MCF 10A (cell line): ENCODE data around the gene CAMSAP1. TPM values are rescaled to one million over a fixed set of nuclear protein-coding genes. Genes with fewer than 3 reads are reported as not detected.

Source experiments
- BruUV-seq: library from RNA; stranded (reverse); fragments of 400-500 nt; replicated peaks from 2 replicates; lab custom pipeline; 2021; lab: Mats Ljungman, UMichigan
- CTCF ChIA-PET: fragments of 300-600 bp; sonication (Branson Sonifier 250); formaldehyde crosslinking; extraction: SDS; loops from one replicate; lab custom pipeline; 2021; ENCODE audit warnings: antibody characterized with exemption, inconsistent platforms; lab: Yijun Ruan, JAX
- POLR2A ChIA-PET: fragments of 300-600, 350-650 bp; sonication (Branson Sonifier 250); formaldehyde crosslinking; extraction: SDS; loops from one replicate; lab custom pipeline; 2020; ENCODE audit warnings: antibody characterized with exemption, inconsistent platforms; lab: Yijun Ruan, JAX
- DNase-seq: peaks from one replicate; pipeline ENCODE4 v3.0.0-alpha.2; 2018; ENCODE audit not compliant: unreplicated experiment
- H3K27ac Mint-ChIP-seq: one replicate; pipeline ENCODE4 v1.8.0; 2022; ENCODE audit warnings: mild to moderate bottlenecking, low read depth, mixed read lengths; ENCODE audit not compliant: unreplicated experiment
- H3K27me3 Mint-ChIP-seq: one replicate; pipeline ENCODE4 v1.8.0; 2022; ENCODE audit warnings: mixed read lengths; ENCODE audit not compliant: insufficient read depth, unreplicated experiment
- H3K36me3 Mint-ChIP-seq: one replicate; pipeline ENCODE4 v1.8.0; 2022; ENCODE audit warnings: mild to moderate bottlenecking, moderate library complexity, mixed read lengths; ENCODE audit not compliant: insufficient read depth, unreplicated experiment
- H3K4me1 Mint-ChIP-seq: one replicate; pipeline ENCODE4 v1.8.0; 2022; ENCODE audit warnings: mixed read lengths; ENCODE audit not compliant: insufficient read depth, unreplicated experiment
- H3K4me3 Mint-ChIP-seq: one replicate; pipeline ENCODE4 v1.8.0; 2022; ENCODE audit warnings: mild to moderate bottlenecking, moderate library complexity, mixed read lengths; ENCODE audit not compliant: unreplicated experiment
- H3K9me3 Mint-ChIP-seq: one replicate; pipeline ENCODE4 v1.8.0; 2022; ENCODE audit warnings: mixed read lengths; ENCODE audit not compliant: unreplicated experiment
- CTCF ChIP-seq: fragments of 200-600 bp; IDR thresholded peaks from one replicate; pipeline ENCODE4 v1.8.0; 2022; ENCODE audit warnings: antibody characterized with exemption, mild to moderate bottlenecking; ENCODE audit not compliant: unreplicated experiment
- intact Hi-C: fragments of 100-400 bp; cut with micrococcal nuclease; formaldehyde crosslinking; loops from 2 replicates; pipeline ENCODE4 v1.14.1; 2022
- total RNA-seq: library from RNA; stranded (reverse); gene quantifications from 2 replicates; pipeline ENCODE4 v1.2.3, GENCODE V29; 2022

CAMSAP1 gene
- total RNA-seq, 1 experiment from 2014 or later = 39.5 TPM

GRCh38 chr9:135937521-135938489, 30.5 kb upstream of the CAMSAP1 start:
- Mint-ChIP-seq H3K27ac (no peak overlapping the region), H3K9me3 (no peaks in the 10 kb centered on the region), H3K27me3 (no peaks in the 10 kb centered on the region), H3K4me3 (no peak overlapping the region), H3K4me1 (no peaks in the 10 kb centered on the region), H3K36me3 (peaks cover 72% of the 10 kb centered on the region)
- no peak for TF ChIP-seq CTCF
- ChIA-PET CTCF (interaction anchor here (0.6 kb wide), 1 partner anchor 637 kb away, joined by 5 read pairs; no protein-coding TSS in a partner anchor), POLR2A (no interaction called here)
- no peak for DNase-seq
- BruUV-seq = no TSS peak
- intact Hi-C loops = no loop called here

- no peaks in the 10 kb centered on the region for H3K9me3 Mint-ChIP-seq
- peaks cover 63% of the 10 kb centered on the region for H3K36me3 Mint-ChIP-seq
- H3K4me1 Mint-ChIP-seq = peaks cover 4% of the 10 kb centered on the region
- H3K27me3 Mint-ChIP-seq = no peaks in the 10 kb centered on the region
- no TSS peak for BruUV-seq
- no peak for DNase-seq
- TF ChIP-seq CTCF = no peak
- H3K4me3 Mint-ChIP-seq = no peak overlapping the region
- ChIA-PET CTCF (no interaction called here), POLR2A (interaction anchor here (0.6 kb wide), 1 partner anchor 312 kb away, joined by 3 read pairs; no protein-coding TSS in a partner anchor)
- intact Hi-C loops = no loop called here
- no peak overlapping the region for H3K27ac Mint-ChIP-seq
Measured at GRCh38 chr9:135933114-135933513, 25.8 kb upstream of the CAMSAP1 start.

GRCh38 chr9:135932656-135933055, 25.3 kb upstream of the CAMSAP1 start:
- Mint-ChIP-seq H3K4me3 (no peak overlapping the region), H3K27ac (no peak overlapping the region), H3K27me3 (no peaks in the 10 kb centered on the region), H3K36me3 (peaks cover 59% of the 10 kb centered on the region), H3K9me3 (no peaks in the 10 kb centered on the region), H3K4me1 (peaks cover 9% of the 10 kb centered on the region)
- ChIA-PET POLR2A (interaction anchor here (0.7 kb wide), 1 partner anchor 180 kb away, joined by 4 read pairs; no protein-coding TSS in a partner anchor), CTCF (no interaction called here)
- BruUV-seq = no TSS peak
- TF ChIP-seq CTCF = no peak
- DNase-seq = no peak
- intact Hi-C loops = no loop called here

GRCh38 chr9:135931349-135931820, 24.0 kb upstream of the CAMSAP1 start:
- BruUV-seq = no TSS peak
- H3K27me3 Mint-ChIP-seq = no peaks in the 10 kb centered on the region

More at GRCh38 chr9:135931349-135931820, 24.0 kb upstream of the CAMSAP1 start:
- no peak overlapping the region for H3K4me3 Mint-ChIP-seq
- no peak for DNase-seq
- POLR2A ChIA-PET = no interaction called here
- intact Hi-C loops = no loop called here
- TF ChIP-seq CTCF = no peak
- no peak overlapping the region for H3K27ac Mint-ChIP-seq
- CTCF ChIA-PET = interaction anchor here (0.5 kb wide), 1 partner anchor 409 kb away, joined by 3 read pairs; no protein-coding TSS in a partner anchor
- peaks cover 11% of the 10 kb centered on the region for H3K4me1 Mint-ChIP-seq
- peaks cover 47% of the 10 kb centered on the region for H3K36me3 Mint-ChIP-seq
- no peaks in the 10 kb centered on the region for H3K9me3 Mint-ChIP-seq
